NCI-H1436 treated with DMSO at 0.1 percent for 48 hours (cell line): ENCODE data around the gene SLAMF7.
"Not testable (repeated sequence)": the region's sequence is repeated elsewhere in the genome, so short reads cannot be mapped to it uniquely, and the experiment has no call there.

ENCODE experiments used
- DNase-seq: peaks from one replicate; lab custom pipeline; 2025; lab: John Stamatoyannopoulos, UW

SLAMF7 gene

GRCh38 chr1:160774886-160775719 lies 36.1 kb downstream of the SLAMF7 start:
- DNase-seq, result no peak

DNA sequence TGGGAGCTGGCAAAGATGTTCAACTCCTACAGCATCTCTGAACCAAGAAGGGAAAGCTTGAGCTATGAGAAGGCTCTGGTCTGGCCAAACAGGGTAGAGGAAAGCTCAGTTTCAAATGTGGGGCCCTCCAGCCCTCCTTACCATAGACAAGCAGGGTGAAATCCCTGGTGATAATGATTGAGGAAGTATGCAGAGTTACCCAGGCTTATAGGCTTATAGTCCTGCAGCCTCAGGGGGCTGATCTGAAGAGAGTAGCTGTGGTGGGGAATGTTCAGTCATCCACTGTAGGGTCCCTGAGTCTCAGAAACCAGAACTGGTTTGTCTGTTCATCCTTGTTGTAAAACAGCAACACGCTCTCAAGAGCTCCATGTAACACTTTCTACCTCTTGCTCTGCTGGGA lies 37.1 kb downstream of the SLAMF7 start:
- DNase-seq, result no peak

DNA sequence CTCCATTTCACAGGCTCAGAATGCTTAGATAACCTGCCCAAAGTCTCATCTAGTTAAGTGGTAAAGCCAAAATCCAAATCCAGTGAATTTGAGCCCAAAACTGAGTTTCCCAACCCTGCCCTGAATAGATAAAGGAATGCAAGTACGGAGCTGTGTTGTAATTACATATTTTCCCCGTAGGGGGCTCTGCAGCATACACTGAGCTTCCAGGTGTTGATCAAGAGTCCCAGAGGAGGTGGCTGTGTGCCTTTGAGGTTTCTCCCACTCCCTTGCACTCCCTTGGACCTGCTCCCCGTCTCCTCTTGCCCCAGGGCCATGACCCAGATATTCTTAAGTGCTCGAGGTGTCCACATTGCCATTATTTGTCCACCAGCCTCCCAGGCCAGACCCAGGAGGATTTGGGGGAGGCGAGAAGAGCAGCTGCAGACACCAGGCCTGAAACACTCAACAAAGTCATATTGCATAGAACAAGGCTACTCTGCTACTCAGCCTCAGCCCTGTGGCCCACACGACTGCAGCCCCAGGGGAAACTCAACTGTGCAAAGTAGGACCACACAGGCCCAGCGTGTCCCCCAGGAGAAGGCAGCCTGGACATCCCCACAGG lies 38.5 kb downstream of the SLAMF7 start:
- no peak for DNase-seq

- DNase-seq, result no peak
Observed at GRCh38 chr1:160778976-160779375, 39.9 kb downstream of the SLAMF7 start.

DNA sequence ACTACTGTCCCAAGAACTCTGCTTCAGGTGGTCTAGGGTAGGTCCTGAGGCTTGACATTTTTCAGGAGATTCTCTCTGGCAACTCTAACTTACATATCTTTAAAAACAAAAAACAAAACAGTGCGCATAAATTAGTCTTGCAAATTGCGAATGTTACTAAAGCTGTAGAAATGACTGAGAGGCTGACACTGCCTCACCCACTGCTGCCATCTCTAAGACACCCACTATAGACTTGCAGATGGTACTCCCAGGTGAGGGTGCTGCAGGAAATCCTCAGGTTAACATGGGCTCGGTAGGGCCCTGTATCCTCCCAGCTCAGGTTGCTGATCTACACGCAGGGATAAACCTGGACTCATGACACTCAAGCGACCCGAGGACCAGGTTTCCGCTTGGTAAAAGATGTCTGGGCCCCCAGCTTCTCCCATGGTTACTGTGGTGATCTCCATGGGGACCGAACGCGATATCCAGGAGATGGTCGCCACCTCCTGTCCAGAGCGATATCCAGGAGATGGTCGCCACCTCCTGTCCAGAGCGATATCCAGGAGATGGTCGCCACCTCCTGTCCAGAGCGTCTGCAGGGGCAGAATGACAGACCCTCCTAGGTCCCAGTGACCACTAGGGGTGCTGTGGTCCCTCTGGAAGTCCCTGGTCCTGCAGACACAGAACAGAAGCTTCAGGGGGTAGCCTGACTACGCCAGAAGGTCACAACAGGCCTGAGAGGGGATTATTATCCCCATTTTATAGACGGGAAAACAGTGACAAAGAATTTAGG lies 40.8 kb downstream of the SLAMF7 start:
- no peak for DNase-seq

DNA sequence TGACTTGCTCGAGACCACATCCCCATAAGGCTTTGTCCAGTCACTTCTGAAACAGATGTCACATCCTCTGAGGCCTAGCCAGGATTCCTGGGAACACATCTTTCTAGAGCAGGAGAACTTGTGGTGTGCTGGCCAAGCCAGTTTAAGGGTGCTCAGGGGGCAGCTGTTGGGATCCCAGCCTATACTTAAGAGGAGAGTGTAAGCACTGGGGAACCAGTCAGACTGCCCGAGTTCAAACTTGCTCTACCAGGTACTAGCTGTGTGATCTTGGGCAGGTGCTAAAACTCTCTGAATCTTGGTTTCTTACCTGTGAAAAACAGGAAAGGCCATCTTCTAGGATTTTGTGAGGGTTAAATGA lies 41.3 kb downstream of the SLAMF7 start:
- DNase-seq, result no peak

DNA sequence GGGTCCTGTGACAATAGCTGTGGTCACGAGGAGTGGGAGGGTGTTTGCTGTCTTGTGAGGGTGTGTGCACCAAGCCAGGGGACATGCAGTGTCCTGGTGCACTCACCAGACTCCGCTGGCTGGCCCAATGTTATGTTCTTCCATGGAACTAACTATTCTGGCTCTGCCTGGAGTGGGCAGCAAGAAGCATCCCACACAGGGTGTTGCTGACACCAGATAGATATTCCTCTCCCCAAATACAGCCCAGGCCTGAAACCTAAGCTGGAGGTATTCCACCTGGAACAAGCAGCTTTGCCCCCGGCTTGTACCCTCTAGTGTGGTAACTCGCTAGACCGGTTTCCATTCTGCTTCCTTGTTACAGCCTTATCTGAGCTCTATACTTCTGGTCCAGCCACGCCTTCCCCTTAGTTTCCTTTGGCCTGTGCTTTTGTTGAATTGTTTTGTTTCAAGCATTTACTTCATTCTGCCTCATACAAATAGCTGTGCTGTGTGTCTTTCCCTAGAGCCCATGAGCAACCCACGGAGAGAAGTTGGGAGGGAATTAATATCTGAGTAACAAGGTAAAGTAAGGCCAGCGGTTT lies 42.2 kb downstream of the SLAMF7 start:
- DNase-seq, result no peak

DNA sequence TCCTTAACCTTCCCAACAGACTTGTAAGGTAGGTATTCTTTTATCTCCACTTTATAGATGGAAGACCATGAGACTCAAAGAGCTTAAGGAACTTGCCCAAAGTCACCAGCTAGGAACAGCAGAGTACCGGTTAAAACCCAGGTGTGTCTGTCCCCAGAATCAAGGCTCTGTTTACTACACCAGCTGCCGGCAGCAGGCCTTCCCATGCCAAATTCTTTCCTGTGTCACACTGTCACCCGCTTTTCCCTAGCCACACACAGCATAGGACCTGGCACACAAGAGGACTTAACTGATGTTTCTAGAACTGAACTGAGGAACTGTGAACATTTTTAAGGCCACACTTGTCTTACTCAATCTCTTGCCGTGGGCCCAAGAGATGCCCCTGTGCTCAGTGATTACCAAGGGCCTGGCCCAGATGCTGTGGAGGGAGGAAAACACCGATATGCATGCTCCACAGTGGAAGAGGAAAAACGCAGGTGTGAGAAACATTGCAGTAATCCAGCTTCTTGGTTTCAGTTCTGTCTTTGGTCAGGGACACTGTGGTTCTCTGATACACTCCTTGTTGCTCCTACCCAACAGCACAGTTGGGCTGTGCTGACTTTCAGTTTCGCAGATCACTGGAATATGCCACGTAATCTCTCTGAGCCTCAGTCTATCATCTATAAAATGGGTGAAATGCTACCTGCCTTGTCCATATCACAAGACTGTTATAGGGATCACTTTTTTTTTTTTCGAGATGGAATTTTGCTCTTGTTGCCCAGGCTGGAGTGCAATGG lies 43.1 kb downstream of the SLAMF7 start:
- no peak for DNase-seq

- not testable (repeated sequence) for DNase-seq
Observed at GRCh38 chr1:160782988-160783765, 44.1 kb downstream of the SLAMF7 start.

DNA sequence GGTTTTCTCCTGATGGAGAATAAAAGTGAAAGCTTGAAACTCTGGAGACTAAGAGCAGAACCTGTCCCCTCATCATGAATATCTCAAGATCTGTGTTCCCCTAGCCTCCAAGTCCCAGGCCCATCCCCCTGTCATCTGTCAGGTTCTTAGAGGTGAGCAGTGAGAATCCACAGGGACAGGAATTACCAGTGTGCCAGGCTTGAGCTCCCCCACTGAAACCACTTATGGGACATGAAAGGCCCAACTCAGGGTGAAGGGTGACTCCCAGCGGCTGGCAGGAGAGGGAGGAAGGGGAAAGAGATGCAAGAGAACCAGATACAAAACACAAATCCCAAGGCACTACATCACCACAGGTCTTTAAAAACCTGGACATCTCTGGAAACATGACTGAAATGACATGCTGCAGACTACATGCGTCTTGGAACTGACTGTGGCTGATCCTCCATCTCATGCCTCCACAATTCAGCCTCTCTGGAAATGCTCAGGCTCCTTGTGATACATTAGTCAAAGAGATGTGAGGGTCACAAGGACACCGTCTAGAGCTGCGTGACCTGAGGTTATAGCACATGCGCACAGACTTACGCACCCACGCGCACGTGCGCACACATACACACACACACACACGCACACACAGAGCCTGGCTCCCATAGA lies 50.1 kb downstream of the SLAMF7 start:
- no peak for DNase-seq

GRCh38 chr1:160789702-160790611 lies 50.9 kb downstream of the SLAMF7 start:
- DNase-seq, result no peak

- no peak for DNase-seq
Observed at GRCh38 chr1:160794376-160794775, 55.3 kb downstream of the SLAMF7 start.

DNA sequence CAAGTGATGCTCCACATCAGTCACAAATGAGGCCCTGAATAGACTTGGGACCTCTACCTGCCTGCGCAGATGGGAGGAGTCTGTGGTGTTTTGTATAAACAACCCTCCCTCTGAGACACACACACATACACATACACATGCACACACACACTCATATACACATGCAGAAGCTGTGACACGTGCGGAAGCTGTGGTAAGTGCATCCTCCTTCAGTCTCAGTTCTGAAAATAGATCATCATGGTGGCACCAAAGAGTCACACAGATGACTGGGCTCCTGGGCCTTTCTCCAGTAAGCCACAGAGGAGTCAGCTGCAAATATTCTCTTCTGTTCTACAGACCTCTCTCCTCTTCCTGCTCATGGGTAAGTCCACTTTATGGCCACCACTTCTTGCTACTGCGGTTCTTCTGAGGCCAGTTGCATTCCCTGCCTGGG lies 56.9 kb downstream of the SLAMF7 start, which contains the start of gene LY9:
Gene LY9 (plus strand): TSS at position 224 of the 433 bp plus-strand sequence. CDS start 14 bp downstream, at position 238.
- no peak for DNase-seq

DNA sequence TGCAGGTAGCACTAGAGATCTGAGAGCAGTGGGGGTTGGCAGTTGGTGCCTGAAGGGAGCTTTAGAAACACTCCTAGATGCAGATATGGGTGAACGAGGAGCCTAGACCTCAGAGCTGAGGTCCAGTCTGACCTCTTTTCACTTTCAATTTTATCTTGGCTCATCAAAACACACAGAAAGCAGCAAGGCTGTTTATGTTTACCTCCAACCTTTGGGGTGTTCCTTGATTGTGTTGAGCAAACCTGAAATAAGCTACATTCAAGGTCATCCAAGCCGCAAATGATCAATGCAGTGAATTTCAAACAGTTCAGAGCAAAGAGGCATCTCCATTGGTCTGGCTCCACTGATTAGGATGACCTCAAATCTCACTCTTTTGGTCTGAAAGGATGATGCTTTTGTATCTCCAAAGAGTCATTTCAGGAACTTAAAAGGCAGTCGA lies 58.2 kb downstream of the SLAMF7 start:
- no peak for DNase-seq

GRCh38 chr1:160797861-160798273 lies 58.8 kb downstream of the SLAMF7 start:
- DNase-seq, result no peak

GRCh38 chr1:160798439-160798838 lies 59.4 kb downstream of the SLAMF7 start:
- DNase-seq, result no peak

DNA sequence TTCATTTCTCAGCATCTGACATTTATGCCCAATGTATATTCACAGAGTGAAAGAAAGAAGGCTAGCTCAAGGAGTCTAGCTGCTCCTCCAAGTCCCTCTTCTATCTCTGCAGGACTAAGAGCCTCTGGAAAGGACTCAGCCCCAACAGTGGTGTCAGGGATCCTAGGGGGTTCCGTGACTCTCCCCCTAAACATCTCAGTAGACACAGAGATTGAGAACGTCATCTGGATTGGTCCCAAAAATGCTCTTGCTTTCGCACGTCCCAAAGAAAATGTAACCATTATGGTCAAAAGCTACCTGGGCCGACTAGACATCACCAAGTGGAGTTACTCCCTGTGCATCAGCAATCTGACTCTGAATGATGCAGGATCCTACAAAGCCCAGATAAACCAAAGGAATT lies 60.6 kb downstream of the SLAMF7 start:
- DNase-seq, result no peak

DNA sequence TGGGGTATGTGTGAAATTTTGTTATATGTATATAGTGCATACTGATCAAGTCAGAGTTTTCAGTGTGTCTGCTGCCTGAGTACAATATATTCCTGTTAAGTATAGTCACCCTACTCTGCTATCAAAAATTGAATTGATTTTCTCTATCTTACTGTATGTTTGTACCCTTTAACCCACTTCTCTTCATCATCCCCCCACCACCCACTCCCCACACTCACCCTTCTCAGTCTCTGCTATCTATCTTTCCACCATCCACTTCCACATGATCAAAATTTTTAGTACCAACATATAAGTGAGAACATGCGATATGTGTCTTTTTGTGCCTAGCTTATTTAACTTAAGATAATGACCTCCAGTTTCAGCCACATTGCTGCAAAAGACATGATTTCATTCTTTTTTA lies 61.1 kb downstream of the SLAMF7 start:
- DNase-seq, result no peak
